Middle frontal gyrus (tissue), 1 donor: ENCODE data around the gene CTSE.

Experiments
- DNase-seq: peaks from one replicate; pipeline ENCODE4 v3.0.0-alpha.2; 2015; ENCODE audit warnings: low spot score; ENCODE audit errors: extremely low spot score

CTSE gene

DNA sequence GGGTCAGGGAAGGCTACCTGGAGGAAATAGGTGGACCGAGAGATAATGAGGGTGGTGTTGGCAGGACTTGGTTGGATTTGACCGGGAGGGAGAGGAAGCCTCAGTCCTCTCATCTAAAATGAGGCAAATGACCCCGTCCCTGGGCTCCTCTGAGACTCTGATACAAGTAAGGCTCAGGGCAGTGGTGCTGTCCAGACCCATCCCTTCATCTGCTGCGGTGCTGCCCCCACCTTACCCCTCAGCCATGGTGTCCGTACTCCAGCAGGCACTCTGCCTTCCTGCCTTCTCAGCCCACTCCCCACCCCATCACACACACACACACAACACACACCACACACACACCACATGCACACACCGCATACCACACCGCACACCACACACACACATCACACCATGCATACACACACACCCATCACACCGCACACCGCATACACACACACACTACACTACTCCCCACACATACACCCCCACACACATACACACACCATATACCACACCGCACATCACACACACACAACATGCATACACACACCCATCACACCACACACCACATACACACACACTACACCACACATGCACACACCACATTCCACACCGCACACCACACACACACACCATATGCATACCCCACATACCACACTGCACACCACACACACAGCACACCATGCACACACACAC, 51.1 kb downstream of the CTSE start:
- DNase-seq, result no peak

DNA sequence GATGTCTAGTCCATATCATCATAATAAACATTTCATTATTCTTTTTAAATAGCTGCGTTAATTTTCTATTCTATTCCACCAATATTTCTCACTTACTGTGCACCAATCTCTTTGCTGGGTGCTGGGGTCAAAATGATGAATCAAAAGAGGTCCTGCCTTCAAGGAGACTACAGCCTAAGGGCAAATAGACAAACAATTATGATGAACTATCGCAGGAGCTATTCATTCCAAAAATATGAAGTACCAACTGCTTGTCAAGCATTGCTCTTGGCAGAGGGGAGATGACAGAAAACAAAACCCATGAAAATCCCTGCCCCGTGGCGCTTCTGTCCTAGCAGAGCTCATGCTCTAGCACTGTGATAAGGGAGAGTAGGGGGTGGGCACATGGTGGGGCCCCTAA, 51.6 kb downstream of the CTSE start:
- DNase-seq, result no peak

DNA sequence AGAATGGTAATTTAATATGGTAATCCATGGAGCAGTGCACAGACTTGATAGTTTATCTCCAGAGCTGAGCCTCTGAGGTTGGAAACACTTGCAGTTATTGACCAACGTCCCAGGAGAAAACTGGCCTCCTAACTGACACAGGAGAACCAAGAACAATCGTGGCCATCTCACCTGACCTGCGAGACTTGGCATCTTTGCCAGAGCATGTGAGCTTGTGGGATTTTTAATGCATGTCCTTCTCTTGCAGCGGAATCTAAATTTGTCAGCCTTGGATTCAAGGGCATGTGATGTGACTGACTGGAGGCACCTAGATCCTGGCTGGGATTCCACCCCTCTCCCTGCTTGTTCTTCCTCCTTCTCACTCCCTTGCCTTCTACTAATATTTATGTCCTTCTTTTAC, 52.6 kb downstream of the CTSE start:
- no peak for DNase-seq

DNA sequence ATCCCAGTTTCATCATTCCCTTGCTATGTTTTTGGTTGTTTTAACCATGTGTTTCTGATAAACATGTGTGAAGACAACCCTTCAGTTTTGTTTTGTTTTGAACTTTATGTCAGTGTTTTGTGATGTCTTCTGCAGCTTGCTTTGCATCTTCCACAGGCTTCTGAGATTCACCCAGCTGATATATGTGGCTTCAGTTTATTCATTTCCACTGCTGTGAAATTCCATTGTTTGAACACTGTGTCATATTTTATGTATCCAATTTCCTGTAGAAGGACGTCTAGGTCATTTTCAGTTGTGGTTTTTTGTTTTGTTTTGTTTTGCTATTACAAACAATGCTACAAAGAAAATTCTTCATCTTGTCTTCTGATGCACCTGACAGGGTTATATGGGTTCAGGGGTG, 53.2 kb downstream of the CTSE start:
- DNase-seq, result no peak

DNA sequence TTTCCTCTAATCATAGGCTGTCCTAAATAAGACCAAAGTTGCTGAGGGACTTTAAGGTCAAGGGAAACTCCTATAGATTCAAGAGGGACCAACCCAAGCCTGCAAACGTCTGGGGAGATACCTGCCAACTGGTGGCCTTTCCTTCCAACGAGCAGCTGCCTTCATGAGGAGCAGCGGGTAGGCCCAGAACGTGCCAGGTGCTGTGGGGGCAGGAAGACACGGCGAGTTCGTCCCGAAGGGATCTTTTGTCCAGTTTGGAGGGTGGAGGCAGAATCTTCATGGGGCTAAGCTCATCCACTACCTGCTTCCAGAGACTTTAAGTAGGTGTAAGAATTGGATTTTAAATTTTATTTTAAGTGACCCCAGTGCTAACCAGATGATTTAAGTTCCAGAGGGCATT, 54.5 kb downstream of the CTSE start:
- DNase-seq, result no peak

DNA sequence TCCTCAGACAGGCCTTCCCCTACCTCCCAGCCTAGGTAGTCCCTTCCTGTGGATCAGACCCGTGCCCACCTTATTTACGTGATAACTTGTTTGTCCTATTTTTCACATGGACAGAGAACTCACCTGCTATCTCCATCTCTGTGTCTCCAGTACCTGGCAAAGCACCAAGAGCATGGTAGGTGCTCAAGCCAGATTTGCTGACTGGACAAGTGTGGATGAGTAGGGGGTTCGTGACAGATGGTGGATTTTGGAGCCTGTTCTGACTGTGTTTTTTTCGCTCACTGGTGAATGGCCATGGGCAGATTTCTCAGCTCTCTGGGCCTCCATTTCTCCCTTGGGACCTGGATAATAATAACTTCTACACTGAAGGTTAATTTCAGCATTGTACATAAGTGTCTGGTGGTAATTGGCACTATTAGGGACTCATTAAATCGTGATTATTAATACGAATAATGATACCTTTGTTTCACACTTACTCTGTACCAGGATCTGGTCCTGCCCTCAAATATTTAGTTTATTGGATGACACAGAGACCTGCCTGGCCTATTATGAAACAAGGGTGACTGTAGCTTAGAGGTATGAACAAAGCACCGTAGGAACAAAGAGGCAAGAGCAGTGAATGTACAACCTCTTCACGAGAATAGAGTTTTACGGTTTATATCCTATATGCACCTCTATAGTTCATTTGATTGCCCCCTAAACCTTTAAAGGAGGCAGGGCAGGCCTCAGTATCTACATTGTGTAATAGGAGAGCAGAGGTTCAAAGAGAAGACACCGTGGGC, 56.0 kb downstream of the CTSE start:
- DNase-seq, result no peak

DNA sequence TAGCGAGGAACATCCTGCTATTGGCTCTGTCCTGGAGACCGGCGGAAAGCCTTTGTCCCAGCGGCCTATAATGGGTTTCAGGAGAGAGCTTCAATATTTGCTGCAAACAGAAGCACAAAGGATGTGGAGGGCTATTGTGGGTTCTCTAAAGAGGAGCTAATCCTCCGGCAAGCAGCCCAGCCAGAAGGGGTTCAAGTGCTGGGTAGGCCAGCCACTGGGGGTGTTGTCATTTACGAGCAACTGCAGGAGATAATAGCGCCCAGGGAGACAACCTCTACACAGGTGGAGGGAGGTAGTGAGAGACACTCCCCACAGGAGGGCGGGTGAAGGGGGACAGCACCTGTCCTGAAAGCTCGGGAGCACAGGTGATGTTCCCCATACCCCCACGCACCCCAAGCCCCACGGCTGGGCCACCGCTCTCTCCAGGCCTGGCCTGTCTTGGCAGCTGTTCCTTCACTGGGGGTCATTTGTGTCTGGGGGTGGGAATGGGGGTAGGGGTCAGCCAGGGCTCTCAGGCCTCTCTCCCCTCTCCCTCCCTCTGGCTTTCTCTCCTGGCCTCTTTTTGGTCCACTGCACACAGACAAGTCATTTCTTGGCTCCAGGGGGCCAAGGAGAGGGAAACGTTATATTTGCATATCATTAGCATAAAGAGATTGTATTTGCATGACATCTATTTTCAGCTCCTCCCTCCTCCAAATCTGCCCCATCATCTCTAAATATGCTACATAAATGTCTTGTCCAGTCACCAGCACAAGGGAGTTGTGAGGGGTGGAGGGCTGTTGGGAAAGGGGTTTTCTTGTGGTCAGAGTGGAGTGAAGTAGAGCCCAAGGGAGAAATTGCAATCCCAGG, 58.4 kb downstream of the CTSE start:
- DNase-seq, result no peak

DNA sequence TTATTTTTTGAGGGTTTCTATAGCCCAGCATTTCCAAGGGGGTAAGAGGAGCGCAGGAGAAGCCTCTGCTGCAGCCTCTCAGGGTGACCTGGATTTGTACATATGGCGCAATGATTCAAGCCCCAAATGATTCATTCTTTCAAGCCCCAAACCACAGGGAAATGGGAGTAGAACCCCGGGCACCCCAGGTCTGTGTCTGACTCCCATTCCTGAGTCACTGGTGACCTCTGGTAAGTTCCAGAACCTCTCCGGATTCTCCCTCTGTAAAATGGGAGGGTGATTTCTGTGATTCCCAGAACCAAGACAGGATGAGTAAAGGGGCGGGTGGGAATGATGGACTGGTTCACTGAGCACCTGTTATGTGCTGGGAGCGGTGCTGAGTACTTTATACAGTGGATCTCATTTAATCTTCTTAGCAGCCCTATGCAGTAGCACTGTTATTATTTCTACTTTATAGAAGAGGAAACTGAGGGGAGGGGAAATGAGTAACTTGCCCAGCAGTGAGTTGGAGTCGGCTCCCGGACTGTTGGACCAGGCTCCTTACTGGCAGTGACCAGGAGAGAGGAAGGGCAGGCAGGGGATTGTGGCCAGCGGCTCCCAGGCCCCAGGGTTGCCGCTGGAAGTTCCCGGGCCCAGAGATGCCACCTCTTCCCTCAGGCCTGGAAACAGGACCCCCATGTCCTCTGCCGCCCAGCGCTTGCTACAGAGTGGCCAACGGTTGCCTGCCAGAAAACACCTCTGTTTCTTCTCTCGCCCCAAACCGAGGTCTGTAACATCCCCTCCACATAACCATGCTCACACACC, 60.1 kb downstream of the CTSE start:
- DNase-seq, result no peak

DNA sequence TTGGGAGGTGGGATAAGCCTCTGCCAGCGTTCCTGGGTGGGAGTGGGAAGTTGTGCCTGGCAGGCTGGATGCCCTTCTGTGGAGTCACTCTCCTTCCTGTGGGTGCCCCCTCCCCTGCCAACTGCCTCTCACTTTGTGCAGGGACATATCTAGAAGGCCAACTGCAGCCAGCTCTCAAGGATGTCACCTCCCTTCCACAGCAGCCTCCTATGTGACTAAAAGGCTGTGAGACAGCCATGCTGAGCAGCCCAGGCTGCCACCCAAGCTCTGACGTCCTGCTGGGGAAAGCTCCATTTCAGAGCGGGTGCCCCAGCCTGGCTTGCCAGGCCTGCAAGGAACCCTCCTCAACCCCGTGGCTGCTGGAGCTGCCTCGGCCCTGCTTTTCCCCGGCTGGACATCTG, 60.9 kb downstream of the CTSE start:
- DNase-seq, result no peak

DNA sequence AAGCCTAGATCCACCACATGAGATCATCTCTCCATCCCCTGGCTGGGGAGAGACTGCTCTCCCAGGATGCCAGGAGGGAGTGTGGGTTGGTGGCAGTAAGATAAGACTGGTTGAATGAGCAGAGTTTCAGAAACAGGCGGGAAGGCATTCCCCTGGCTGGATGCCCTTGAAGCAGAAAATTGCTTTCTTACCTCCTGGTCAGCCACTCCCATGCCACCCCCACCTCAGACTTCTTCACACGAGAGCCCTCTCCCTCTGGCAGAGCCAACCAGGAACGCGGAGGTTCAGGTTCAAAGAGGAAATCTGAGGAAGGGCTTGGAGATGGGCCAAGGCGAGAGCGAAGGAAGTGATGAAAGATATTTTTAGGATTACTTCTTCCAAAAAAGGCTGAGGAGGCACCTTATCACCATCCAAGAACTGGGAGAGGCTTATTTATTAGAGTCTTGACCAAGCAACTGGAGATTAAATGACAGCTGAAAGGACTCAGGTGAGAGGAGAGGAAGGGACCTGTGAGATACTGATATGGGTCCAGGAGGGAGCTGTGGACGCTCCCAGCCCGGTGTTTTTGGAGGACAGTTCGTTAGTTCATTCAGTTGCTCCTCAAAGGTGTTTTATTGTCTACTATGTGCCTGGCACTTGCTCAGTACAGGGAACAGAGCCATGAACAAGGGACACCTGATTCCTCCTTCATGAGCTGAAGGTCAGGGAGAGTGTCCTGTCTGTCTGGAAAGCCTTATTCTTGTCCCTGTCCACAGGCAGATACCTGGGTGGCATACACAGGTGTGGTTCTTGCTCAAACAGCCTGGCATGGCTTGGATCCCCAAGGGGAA, 61.5 kb downstream of the CTSE start:
- DNase-seq, result no peak

DNA sequence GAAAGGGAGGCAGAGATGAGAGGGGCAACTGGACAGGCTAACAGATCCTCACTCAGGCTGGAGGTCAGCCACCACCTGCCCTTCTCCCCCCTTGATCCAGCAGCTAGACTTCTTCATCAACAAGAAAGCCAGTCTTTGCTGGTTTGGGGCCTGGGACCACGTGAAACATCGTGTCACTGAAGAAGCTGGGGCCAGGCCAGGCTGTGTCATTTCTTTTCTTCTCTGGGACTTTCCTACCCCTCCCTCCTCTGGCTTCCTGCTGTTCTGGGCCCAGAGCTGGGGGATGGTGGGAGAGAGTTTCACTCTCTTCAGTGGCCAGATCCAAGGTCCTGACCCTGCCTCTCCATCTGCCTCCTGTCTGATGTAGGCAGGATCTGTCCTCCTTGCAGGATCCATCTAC, 62.3 kb downstream of the CTSE start:
- DNase-seq, result no peak

DNA sequence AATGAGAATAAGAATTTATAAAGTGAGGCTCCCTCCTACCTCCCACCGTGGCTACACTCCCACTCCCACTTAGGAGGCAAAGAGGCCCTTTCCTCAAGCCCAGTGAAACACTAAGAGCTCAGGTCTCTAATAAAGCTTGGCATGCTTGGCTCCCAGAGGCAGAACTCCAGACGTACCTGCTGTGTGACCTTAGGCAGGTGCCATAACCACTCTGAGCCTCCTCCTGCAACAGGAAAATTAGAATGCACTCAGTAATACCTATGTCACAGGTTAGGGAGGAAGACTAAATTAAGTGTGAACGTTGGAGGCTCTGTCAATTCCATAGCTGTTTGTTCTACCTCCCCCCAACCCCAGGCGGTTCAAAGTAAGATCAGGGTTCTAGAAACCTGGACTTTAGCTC, 63.9 kb downstream of the CTSE start:
- DNase-seq, result no peak
